H1 (cell line): ENCODE data around the gene RNF38. TPM values are rescaled to one million over a fixed set of nuclear protein-coding genes. Genes with fewer than 3 reads are reported as not detected.

Experiments
- CTCF ChIA-PET: fragments of 300-600 bp; sonication (Branson Sonifier 250); formaldehyde crosslinking; loops from one replicate; lab custom pipeline; 2021; ENCODE audit not compliant: partially characterized antibody; lab: Charles Lee
- POLR2A ChIA-PET: fragments of 300-600 bp; sonication (Branson Sonifier 250); formaldehyde crosslinking; loops from one replicate; lab custom pipeline; 2021; ENCODE audit warnings: inconsistent platforms; ENCODE audit not compliant: partially characterized antibody; lab: Charles Lee
- DNase-seq, 2 experiments: peaks; one replicate each; pipeline versions ENCODE4 v3.0.0 to v3.0.0-alpha.2; 2010 to 2022; ENCODE audit warnings: low spot score in 2 of 2, low read depth in 1 of 2, mixed read lengths in 1 of 2
- FAIRE-seq: peaks from 2 replicates; lab custom pipeline; 2011; peaks lifted over from hg19 to GRCh38; lab: Jason Lieb, UNC
- H2AFZ ChIP-seq: 2 replicates; pipeline ENCODE4 v1.8.1; 2012; ENCODE audit warnings: low read length, inconsistent platforms
- H2AK5ac ChIP-seq: 2 replicates; pipeline ENCODE4 v1.6.1; 2013; ENCODE audit warnings: low read depth, low read length
- H2BK120ac ChIP-seq: replicated peaks from 2 replicates; pipeline ENCODE3; 2013; ENCODE audit warnings: low read depth, low read length, inconsistent platforms
- H2BK12ac ChIP-seq: 2 replicates; pipeline ENCODE4 v1.6.1; 2013; ENCODE audit warnings: low read depth, low read length
- H2BK15ac ChIP-seq: 2 replicates; pipeline ENCODE4 v1.6.1; 2013; ENCODE audit warnings: low read length
- H2BK20ac ChIP-seq: 2 replicates; pipeline ENCODE4 v1.6.1; 2013; ENCODE audit warnings: low read length
- H2BK5ac ChIP-seq: 2 replicates; pipeline ENCODE4 v1.6.1; 2013; ENCODE audit warnings: low read depth, low read length
- H3K14ac ChIP-seq: 2 replicates; pipeline ENCODE4 v1.6.1; 2013; ENCODE audit warnings: inconsistent platforms; ENCODE audit not compliant: insufficient read length
- H3K18ac ChIP-seq: 2 replicates; pipeline ENCODE4 v1.6.1; 2013; ENCODE audit warnings: low read length; ENCODE audit errors: extremely low read depth
- H3K23ac ChIP-seq: 2 replicates; pipeline ENCODE4 v1.6.1; 2013; ENCODE audit warnings: inconsistent platforms; ENCODE audit not compliant: insufficient read length
- H3K23me2 ChIP-seq: 2 replicates; pipeline ENCODE4 v1.6.1; 2013; ENCODE audit warnings: low read depth, low read length
- H3K27ac ChIP-seq: 2 replicates; pipeline ENCODE4 v1.6.1; 2011; ENCODE audit warnings: low read depth, low read length, inconsistent platforms
- H3K27me3 ChIP-seq, 4 experiments: replicated peaks in 1 of 4; 1 replicate in 1 of 4; 2 replicates in 3 of 4; pipeline versions ENCODE4 v1.6.1 to v1.8.1; 2011 to 2013; ENCODE audit warnings: low read length in 3 of 4, mild to moderate bottlenecking in 3 of 4, inconsistent platforms in 2 of 4, mixed read lengths in 2 of 4, moderate library complexity in 1 of 4; ENCODE audit not compliant: control insufficient read depth in 3 of 4, insufficient read depth in 3 of 4; ENCODE audit errors: extremely low read depth in 1 of 4
- H3K36me3 ChIP-seq, 4 experiments: 2 replicates each; pipeline versions ENCODE4 v1.6.1 to v1.8.1; 2011 to 2013; ENCODE audit warnings: mild to moderate bottlenecking in 4 of 4, low read length in 3 of 4, moderate library complexity in 2 of 4, control low read depth in 1 of 4, inconsistent platforms in 1 of 4; ENCODE audit not compliant: insufficient read depth in 4 of 4, control insufficient read depth in 2 of 4
- H3K4ac ChIP-seq: replicated peaks from 2 replicates; pipeline ENCODE3; 2013; ENCODE audit warnings: low read length, low read depth, mixed read lengths, inconsistent platforms; ENCODE audit not compliant: insufficient read length
- H3K4me1 ChIP-seq, 4 experiments: replicated peaks in 1 of 4; 1 replicate in 1 of 4; 2 replicates in 3 of 4; pipeline versions ENCODE4 v1.6.1 to v1.8.1; 2011 to 2013; ENCODE audit warnings: low read length in 3 of 4, inconsistent platforms in 2 of 4, mixed read lengths in 1 of 4; ENCODE audit not compliant: insufficient read depth in 4 of 4, control insufficient read depth in 3 of 4
- H3K4me2 ChIP-seq, 2 experiments: 2 replicates each; pipeline versions ENCODE4 v1.6.1 to v1.8.1; 2011 to 2013; ENCODE audit warnings: low read depth in 2 of 2, low read length in 2 of 2, control low read depth in 1 of 2, inconsistent platforms in 1 of 2, mild to moderate bottlenecking in 1 of 2; ENCODE audit not compliant: insufficient read depth in 1 of 2
- H3K4me3 ChIP-seq, 4 experiments: fragments of 200-600, 300-600 bp in 1 of 4; sonication (generic), shearing (Covaris generic), sonication (Bioruptor Twin) in 1 of 4; 2 replicates each; pipeline versions ENCODE4 v1.5.1 to v1.8.1; 2011 to 2016; ENCODE audit warnings: low read length in 4 of 4, low read depth in 3 of 4, control low read depth in 2 of 4, inconsistent platforms in 2 of 4, mild to moderate bottlenecking in 2 of 4, mixed read lengths in 1 of 4, moderate library complexity in 1 of 4; ENCODE audit not compliant: insufficient read depth in 2 of 4; ENCODE audit errors: extremely low read depth in 1 of 4
- H3K56ac ChIP-seq: replicated peaks from 2 replicates; pipeline ENCODE3; 2013; ENCODE audit warnings: low read depth, mild to moderate bottlenecking, mixed read lengths, low read length, inconsistent platforms; ENCODE audit not compliant: insufficient read length
- H3K79me1 ChIP-seq: 2 replicates; pipeline ENCODE4 v1.6.1; 2013; ENCODE audit warnings: low read depth, low read length, control low read depth
- H3K79me2 ChIP-seq, 2 experiments: 2 replicates each; pipeline versions ENCODE4 v1.6.1 to v1.8.1; 2012 to 2013; ENCODE audit warnings: low read length in 2 of 2, mild to moderate bottlenecking in 2 of 2, inconsistent platforms in 1 of 2; ENCODE audit not compliant: insufficient read depth in 2 of 2, control insufficient read depth in 1 of 2
- H3K9ac ChIP-seq, 4 experiments: replicated peaks in 1 of 4; 1 replicate in 1 of 4; 2 replicates in 3 of 4; pipeline versions ENCODE4 v1.6.1 to v1.8.1; 2011 to 2013; ENCODE audit warnings: low read depth in 3 of 4, low read length in 3 of 4, control low read depth in 2 of 4, mild to moderate bottlenecking in 2 of 4, moderate library complexity in 2 of 4, inconsistent platforms in 1 of 4; ENCODE audit errors: extremely low read depth in 1 of 4
- H3K9me3 ChIP-seq, 2 experiments: 2 replicates each; pipeline versions ENCODE4 v1.6.1 to v1.8.1; 2012 to 2013; ENCODE audit warnings: mild to moderate bottlenecking in 2 of 2, moderate library complexity in 2 of 2, control low read depth in 1 of 2, inconsistent platforms in 1 of 2, low read depth in 1 of 2, low read length in 1 of 2, mixed read lengths in 1 of 2; ENCODE audit not compliant: insufficient read depth in 2 of 2
- H4K20me1 ChIP-seq, 2 experiments: replicated peaks in 1 of 2; 2 replicates each; pipeline versions ENCODE3 to v1.8.1; 2011 to 2013; ENCODE audit warnings: inconsistent platforms in 2 of 2, low read length in 2 of 2, mild to moderate bottlenecking in 1 of 2; ENCODE audit not compliant: insufficient read depth in 2 of 2, control insufficient read depth in 1 of 2
- H4K5ac ChIP-seq: 2 replicates; pipeline ENCODE4 v1.6.1; 2013; ENCODE audit warnings: low read length, low read depth, mixed read lengths, inconsistent platforms; ENCODE audit not compliant: insufficient read length
- H4K8ac ChIP-seq: 2 replicates; pipeline ENCODE4 v1.8.0; 2013; ENCODE audit warnings: mild to moderate bottlenecking, moderate library complexity, low read length, inconsistent platforms; ENCODE audit not compliant: insufficient read depth; ENCODE audit errors: extremely low read depth
- H4K91ac ChIP-seq: replicated peaks from 2 replicates; pipeline ENCODE3; 2013; ENCODE audit warnings: low read length, mixed read lengths, inconsistent platforms; ENCODE audit not compliant: insufficient read length
- BCL11A ChIP-seq, 2 experiments: IDR thresholded peaks; one replicate each; pipeline ENCODE4 v1.6.1; 2011; ENCODE audit warnings: low read depth in 2 of 2, low read length in 2 of 2, mild to moderate bottlenecking in 2 of 2
- CBX8 ChIP-seq: fragments of 300-800, 300-1000 bp; sonication (generic); IDR thresholded peaks from 2 replicates; pipeline ENCODE4 v1.7.1; 2016; ENCODE audit warnings: low read depth, low read length, borderline replicate concordance
- CEBPB ChIP-seq: IDR thresholded peaks from 2 replicates; pipeline ENCODE4 v1.6.1; 2012; ENCODE audit warnings: low read depth, low read length
- CHD1 ChIP-seq: IDR thresholded peaks from 2 replicates; pipeline ENCODE4 v1.6.1; 2012; ENCODE audit warnings: low read depth, low read length, improper control_type of control experiment
- CREB1 ChIP-seq: IDR thresholded peaks from 2 replicates; pipeline ENCODE4 v1.6.1; 2012; ENCODE audit warnings: inconsistent platforms
- GTF2F1 ChIP-seq: IDR thresholded peaks from 2 replicates; pipeline ENCODE4 v1.6.1; 2012; ENCODE audit warnings: low read depth, low read length, improper control_type of control experiment, borderline replicate concordance
- KDM1A ChIP-seq: fragments of 200-600, 300-600 bp; sonication (generic); IDR thresholded peaks from 2 replicates; pipeline ENCODE4 v1.7.1; 2016; ENCODE audit warnings: mild to moderate bottlenecking, low read length, borderline replicate concordance
- MAFK ChIP-seq: IDR thresholded peaks from 2 replicates; pipeline ENCODE4 v1.6.1; 2012; ENCODE audit warnings: low read depth, mild to moderate bottlenecking, improper control_type of control experiment, low read length
- RAD21 ChIP-seq, 2 experiments: IDR thresholded peaks in 1 of 2; conservative IDR thresholded peaks in 1 of 2; 2 replicates each; pipeline ENCODE4 v1.6.1; 2011; ENCODE audit warnings: low read depth in 2 of 2, low read length in 2 of 2, improper control_type of control experiment in 1 of 2, inconsistent platforms in 1 of 2, mild to moderate bottlenecking in 1 of 2, moderate library complexity in 1 of 2
- SRF ChIP-seq: IDR thresholded peaks from 2 replicates; pipeline ENCODE4 v1.6.1; 2011; ENCODE audit warnings: mild to moderate bottlenecking, low read depth, low read length, moderate library complexity
- TEAD4 ChIP-seq: IDR thresholded peaks from 2 replicates; pipeline ENCODE4 v1.6.1; 2012; ENCODE audit warnings: low read depth, low read length, inconsistent platforms, mixed read lengths
- USF2 ChIP-seq: IDR thresholded peaks from 2 replicates; pipeline ENCODE4 v1.6.1; 2011; ENCODE audit warnings: low read length, improper control_type of control experiment
- WGBS, 2 experiments: shearing (Covaris generic) in 1 of 2; methylation state at CpG; one replicate each; pipeline versions ENCODE4 v1.1.6 to v1.1.7; 2013 to 2015; ENCODE audit warnings: low lambda C conversion rate in 2 of 2, mixed read lengths in 2 of 2, inconsistent platforms in 1 of 2, low coverage in 1 of 2, missing lambda C conversion rate in 1 of 2; ENCODE audit not compliant: insufficient replicate concordance in 2 of 2, insufficient coverage in 1 of 2, insufficient read length in 1 of 2; ENCODE audit errors: extremely low coverage in 1 of 2, missing lambda C conversion rate in 1 of 2; 5-methylcytosine and 5-hydroxymethylcytosine counted together
- polyA plus RNA-seq, 7 experiments: library from polyadenylated mRNA; depleted of rRNA in 3 of 7; stranded (reverse) in 5 of 7; unstranded in 2 of 7; fragments of >200 nt in 5 of 7; fragments of 200-250 nt in 2 of 7; gene quantifications; 1 replicate in 5 of 7; 2 replicates in 1 of 7; 4 replicates in 1 of 7; pipeline versions ENCODE4 v1.2.1 to v1.2.3, GENCODE V29; 2011 to 2013; ENCODE audit warnings: missing spikeins in 2 of 7, mixed read lengths in 2 of 7
- total RNA-seq: library from RNA; stranded (reverse); fragmentation: NEBNext Ultra II Directional; extraction: Animal tissue kit (Norgen Biotek cat#: 25700); gene quantifications from 2 replicates; pipeline ENCODE4 v1.2.1, GENCODE V29; 2021
- TF ChIP-seq, protein P1 (sequence below): IDR thresholded peaks from 2 replicates; pipeline ENCODE4 v1.6.1; 2012; ENCODE audit warnings: inconsistent platforms

The RNF38 gene
- total and polyA plus RNA-seq, 2 of the 8 experiments (the other 6 are each of a cell fraction or from before 2014, with no cell fraction given), result 54.9 to 60.9 TPM

DNA sequence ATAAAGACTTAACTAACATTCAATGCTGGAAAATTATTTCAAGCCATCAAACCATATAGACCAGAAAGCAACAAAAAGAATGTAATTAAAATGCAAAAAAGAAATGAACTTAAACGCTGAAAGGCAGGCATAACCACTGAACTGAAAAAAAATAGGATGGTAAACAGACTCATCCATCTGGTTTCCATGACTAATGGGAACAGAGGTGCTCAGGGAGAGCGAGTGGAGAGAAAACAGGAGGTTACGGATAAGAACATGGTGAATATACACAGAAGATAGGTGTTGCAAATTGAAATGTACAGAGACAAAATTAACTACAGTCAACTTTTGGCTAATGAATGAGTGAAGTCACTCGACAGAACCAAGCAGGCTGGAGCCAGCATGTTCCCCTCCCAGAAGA lies 43.5 kb upstream of the RNF38 start:
- Histone ChIP-seq H3K27me3 (no peaks in the 10 kb centered on the region), H3K36me3 (peaks cover 0 to 2% (median 0%) of the 10 kb centered on the region in 4 experiments; a peak in 1 of 8 replicates), H3K79me2 (peaks cover 10 to 98% of the 10 kb centered on the region in 2 experiments), H3K14ac (no peak overlapping the region), H3K79me1 (peaks cover 13% of the 10 kb centered on the region), H3K23ac (no peak overlapping the region), H2BK15ac (no peak overlapping the region), H4K91ac (no peak overlapping the region), H3K23me2 (no peaks in the 10 kb centered on the region), H4K5ac (no peak overlapping the region), H3K56ac (no peak overlapping the region), H2AFZ (no peak overlapping the region), H3K4me1 (peaks cover 4 to 13% (median 6%) of the 10 kb centered on the region in 4 experiments), H2BK12ac (no peak overlapping the region), H3K9me3 (no peaks in the 10 kb centered on the region), H4K8ac (no peak overlapping the region), H3K27ac (no peak overlapping the region), H3K4me3 (no peak overlapping the region), H3K18ac (no peak overlapping the region), H4K20me1 (peaks cover 10 to 14% of the 10 kb centered on the region in 2 experiments), H2BK20ac (no peak overlapping the region), H2AK5ac (no peak overlapping the region), H2BK120ac (no peak overlapping the region), H3K4ac (no peak overlapping the region), H2BK5ac (no peak overlapping the region), H3K4me2 (no peak overlapping the region), H3K9ac (no peak overlapping the region)
- DNase-seq (no peak), FAIRE-seq (no peak)
- WGBS, 2 experiments, result 79% methylated on average over 4 of the region's 4 CpGs; no CpG with 5 or more reads in 1 of the 2 experiments
- ChIA-PET CTCF (interaction anchor here (0.7 to 5.4 kb wide), 5 partner anchors 22 to 99 kb away, joined by 4 to 78 read pairs (median 7); no protein-coding TSS in a partner anchor), POLR2A (interaction anchor here (0.8 kb wide), 1 partner anchor 9 kb away, joined by 3 read pairs; no protein-coding TSS in a partner anchor)
- TF ChIP-seq RAD21 (IDR thresholded peaks at IDR 0.05 in 1 of 2, conservative IDR thresholded peaks at IDR 0.05 in 1 of 2; ENCODE audit: low read depth in 2 of 2, low read length in 2 of 2) (no peak), GTF2F1 (no peak), CREB1 (no peak), KDM1A (no peak), CEBPB (no peak), BCL11A (IDR thresholded peaks at IDR 0.05; ENCODE audit: low read depth in 2 of 2, low read length in 2 of 2) (no peak), TEAD4 (no peak), CHD1 (no peak), USF2 (no peak), SRF (no peak), MAFK (no peak), CBX8 (no peak)
- TF ChIP-seq, protein P1, sequence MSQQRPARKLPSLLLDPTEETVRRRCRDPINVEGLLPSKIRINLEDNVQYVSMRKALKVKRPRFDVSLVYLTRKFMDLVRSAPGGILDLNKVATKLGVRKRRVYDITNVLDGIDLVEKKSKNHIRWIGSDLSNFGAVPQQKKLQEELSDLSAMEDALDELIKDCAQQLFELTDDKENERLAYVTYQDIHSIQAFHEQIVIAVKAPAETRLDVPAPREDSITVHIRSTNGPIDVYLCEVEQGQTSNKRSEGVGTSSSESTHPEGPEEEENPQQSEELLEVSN, result no peak
